ENCODE measurements around the gene ARID3A.
A peak's percentile ranks its signal among the peaks of the same experiment; 100 is the strongest.

DNA sequence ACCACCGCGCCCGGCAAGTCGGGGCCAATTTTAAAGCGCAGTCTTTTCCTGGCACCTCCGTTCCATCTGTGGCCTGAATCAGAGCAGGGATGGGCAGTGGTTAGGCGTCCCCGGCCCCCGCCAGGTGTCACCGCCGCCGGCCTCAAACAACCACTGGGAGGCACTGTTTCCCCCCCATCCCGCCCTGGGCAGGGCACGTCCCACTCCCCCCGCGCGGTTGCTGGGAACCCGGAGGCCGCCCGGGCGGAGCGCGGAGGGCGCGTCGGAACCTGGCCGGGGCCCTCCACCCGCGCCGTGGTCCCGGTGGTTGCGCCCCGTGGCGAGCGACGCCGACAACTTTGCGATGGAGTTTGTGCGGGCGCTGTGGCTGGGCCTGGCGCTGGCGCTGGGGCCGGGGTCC is 74.3 kb downstream of the ARID3A start, which contains the start of gene GRIN3B:
- TF ChIP-seq, protein P1, sequence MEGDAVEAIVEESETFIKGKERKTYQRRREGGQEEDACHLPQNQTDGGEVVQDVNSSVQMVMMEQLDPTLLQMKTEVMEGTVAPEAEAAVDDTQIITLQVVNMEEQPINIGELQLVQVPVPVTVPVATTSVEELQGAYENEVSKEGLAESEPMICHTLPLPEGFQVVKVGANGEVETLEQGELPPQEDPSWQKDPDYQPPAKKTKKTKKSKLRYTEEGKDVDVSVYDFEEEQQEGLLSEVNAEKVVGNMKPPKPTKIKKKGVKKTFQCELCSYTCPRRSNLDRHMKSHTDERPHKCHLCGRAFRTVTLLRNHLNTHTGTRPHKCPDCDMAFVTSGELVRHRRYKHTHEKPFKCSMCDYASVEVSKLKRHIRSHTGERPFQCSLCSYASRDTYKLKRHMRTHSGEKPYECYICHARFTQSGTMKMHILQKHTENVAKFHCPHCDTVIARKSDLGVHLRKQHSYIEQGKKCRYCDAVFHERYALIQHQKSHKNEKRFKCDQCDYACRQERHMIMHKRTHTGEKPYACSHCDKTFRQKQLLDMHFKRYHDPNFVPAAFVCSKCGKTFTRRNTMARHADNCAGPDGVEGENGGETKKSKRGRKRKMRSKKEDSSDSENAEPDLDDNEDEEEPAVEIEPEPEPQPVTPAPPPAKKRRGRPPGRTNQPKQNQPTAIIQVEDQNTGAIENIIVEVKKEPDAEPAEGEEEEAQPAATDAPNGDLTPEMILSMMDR (IDR thresholded peaks at IDR 0.05): peak; percentile 7 to 35 (median 30)
- no peak for TF ChIP-seq POLR2A (IDR thresholded peaks at IDR 0.05)

Measured in uterus (tissue), 2 donors.